ENCODE data around the gene ZNF600.
"Not testable (repeated sequence)": the region's sequence is repeated elsewhere in the genome, so short reads cannot be mapped to it uniquely, and the experiment has no call there.

DNA sequence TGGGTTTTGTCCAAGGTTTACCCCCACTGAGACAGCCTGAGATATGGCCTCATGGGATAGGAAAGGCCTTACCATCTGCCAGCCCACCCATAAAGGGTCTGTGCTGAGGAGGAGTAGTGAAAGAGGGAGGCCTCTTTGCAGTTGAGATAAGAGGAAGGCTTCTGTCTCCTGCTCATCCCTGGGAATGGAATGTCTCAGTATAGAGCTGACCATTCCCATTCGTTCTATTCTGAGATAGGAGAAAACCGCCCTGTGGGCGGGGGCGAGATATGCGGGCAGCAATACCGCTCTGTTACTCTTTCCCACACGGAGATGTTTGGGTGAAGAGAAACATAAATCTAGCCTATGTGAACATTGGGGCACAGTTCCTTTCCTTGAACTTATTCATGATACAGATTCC lies 45.2 kb downstream of the ZNF600 start:
- not testable (repeated sequence) for TF ChIP-seq POLR2A (IDR thresholded peaks at IDR 0.05)
- TF ChIP-seq, protein P1, sequence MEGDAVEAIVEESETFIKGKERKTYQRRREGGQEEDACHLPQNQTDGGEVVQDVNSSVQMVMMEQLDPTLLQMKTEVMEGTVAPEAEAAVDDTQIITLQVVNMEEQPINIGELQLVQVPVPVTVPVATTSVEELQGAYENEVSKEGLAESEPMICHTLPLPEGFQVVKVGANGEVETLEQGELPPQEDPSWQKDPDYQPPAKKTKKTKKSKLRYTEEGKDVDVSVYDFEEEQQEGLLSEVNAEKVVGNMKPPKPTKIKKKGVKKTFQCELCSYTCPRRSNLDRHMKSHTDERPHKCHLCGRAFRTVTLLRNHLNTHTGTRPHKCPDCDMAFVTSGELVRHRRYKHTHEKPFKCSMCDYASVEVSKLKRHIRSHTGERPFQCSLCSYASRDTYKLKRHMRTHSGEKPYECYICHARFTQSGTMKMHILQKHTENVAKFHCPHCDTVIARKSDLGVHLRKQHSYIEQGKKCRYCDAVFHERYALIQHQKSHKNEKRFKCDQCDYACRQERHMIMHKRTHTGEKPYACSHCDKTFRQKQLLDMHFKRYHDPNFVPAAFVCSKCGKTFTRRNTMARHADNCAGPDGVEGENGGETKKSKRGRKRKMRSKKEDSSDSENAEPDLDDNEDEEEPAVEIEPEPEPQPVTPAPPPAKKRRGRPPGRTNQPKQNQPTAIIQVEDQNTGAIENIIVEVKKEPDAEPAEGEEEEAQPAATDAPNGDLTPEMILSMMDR (IDR thresholded peaks at IDR 0.05) = not testable (repeated sequence)

Measured in body of pancreas (tissue), 4 donors.